ENCODE measurements around the gene CMSS1.

DNA sequence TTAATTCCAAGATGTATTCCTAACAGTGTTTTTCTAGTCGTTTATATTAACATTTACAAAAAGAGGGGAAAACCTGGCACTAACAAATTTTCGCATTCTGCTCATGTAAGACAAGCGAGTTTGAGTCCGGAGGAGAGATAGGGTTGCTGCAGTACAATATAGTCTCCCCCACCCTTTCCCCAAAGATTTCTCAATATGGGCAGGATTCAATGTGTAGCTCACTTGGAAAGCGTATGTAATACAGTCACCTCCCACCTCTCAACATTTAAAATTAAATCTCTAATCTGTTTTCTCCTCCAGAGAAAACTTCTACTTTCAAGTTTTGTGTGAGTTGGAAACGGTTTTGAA is 57.9 kb downstream of the CMSS1 start:
- TF ChIP-seq CTCF (IDR thresholded peaks at IDR 0.05) (no peak), POLR2A (IDR thresholded peaks at IDR 0.05) (no peak)

All from heart left ventricle (tissue), 13 donors.